Hematopoietic multipotent progenitor cell (in vitro differentiated cells): ENCODE results near the gene ZNF280D. TPM values are rescaled to one million over a fixed set of nuclear protein-coding genes. Genes with fewer than 3 reads are reported as not detected.

ENCODE experiments used
- DNase-seq, 3 donors: peaks; one replicate each; pipeline ENCODE4 v3.0.0-alpha.2; 2011 to 2015; ENCODE audit warnings: low read depth in 2 of 3, low spot score in 2 of 3
- total RNA-seq: library from RNA; depleted of rRNA; stranded (reverse); fragments of >200 nt; gene quantifications from one replicate; pipeline ENCODE4 v1.2.3, GENCODE V29; 2012

ZNF280D gene
- total RNA-seq, 1 donor, result 17.5 TPM

DNA sequence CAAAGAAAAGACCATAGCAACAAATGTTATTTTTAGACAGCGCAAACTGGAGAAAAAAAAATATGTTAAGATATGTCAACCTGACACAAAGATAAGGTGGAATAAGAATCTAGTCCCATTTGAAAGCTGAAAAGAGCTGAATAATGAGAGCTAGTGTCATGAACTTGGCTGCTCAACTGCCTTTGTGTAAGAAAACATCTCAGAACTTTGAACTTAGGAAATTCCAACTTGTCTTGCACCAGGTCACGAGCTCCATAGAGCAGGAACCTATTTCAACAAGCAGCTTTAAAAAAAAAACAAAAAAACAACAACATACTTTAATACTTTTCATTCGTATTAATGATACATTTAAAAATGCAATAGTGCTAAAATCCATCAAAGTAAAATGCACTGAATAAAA lies 79.5 kb downstream of the ZNF280D start:
- DNase-seq, result no peak

- no peak for DNase-seq
Measured at GRCh38 chr15:56653107-56653506, 80.2 kb downstream of the ZNF280D start.

GRCh38 chr15:56648311-56648710 lies 85.0 kb downstream of the ZNF280D start:
- DNase-seq, result no peak

GRCh38 chr15:56640549-56640948 lies 92.8 kb downstream of the ZNF280D start:
- DNase-seq, result no peak

GRCh38 chr15:56640127-56640526 lies 93.2 kb downstream of the ZNF280D start:
- no peak for DNase-seq

- no peak for DNase-seq
Measured at GRCh38 chr15:56639631-56640030, 93.7 kb downstream of the ZNF280D start.

- DNase-seq, result no peak
Measured at GRCh38 chr15:56631765-56632164, 101.5 kb downstream of the ZNF280D start.

DNA sequence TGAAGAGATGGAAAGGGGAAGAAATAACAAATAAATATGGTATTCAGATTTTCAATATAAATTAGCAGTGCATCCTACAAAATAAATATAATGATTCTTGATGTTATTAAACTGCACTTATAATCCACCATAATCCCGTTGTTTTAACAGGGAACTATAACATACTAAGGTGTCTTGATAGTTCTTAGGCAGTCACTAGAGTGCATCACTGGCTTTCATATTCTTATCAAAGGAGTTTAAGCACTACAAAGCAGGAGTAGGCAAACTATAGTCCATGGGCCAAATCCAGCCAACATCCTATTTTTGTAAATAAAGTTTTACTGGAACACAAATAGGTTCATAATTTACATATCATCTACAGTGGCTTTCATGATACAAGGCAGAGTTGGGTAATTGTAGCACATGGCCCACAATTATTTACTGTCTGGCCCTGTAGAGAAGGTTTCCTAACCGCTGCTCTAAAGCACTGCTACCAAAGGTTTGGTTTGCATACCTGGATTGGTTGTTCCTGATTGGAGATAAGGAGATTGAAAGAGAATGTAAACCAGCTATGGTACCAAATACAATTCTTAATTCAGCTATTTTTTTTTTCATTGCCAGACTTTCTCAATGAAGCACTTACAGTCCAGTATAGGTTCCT lies 104.3 kb downstream of the ZNF280D start:
- no peak for DNase-seq

DNA sequence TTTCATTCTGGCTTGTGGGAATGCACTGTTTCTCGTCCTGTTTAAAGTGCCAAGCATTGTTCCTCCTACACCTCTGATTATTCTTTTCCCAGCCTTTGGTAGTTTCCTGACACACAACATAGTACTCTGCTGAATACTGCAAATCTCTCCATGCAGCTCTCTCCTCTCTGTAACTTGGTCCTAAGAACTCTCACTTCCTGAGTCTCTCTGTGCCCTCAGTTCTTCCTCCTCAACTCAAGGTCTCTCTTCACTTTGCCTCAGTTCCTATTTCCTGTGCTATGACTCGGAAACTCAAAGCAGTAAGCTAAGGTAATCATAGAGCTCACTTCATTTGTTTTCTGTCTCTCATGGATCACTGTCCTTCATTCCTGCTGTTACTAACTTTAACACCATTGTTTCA lies 113.4 kb downstream of the ZNF280D start:
- no peak for DNase-seq

GRCh38 chr15:56617628-56618027 lies 115.7 kb downstream of the ZNF280D start:
- no peak for DNase-seq

- DNase-seq, result no peak
Measured at GRCh38 chr15:56616551-56616950, 116.8 kb downstream of the ZNF280D start.

DNA sequence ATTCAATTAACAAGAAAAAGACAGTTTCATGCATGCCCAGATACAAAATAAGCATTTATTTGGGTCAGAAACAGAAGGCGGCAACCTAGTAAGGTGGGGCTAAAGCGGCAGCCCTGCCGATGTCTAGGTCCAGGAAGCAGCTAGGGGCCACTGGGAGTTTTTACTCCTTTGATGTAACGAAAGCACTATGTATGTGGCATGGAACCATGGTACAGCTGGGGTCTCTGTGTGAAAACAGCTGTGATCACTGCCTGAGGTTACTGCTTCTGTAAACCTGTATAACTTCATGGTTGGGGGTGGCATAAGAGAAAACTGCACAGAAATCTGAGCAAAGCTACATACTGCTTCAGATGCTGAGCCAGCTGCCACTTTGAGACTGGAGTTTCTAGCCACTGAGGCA lies 119.5 kb downstream of the ZNF280D start:
- DNase-seq, result no peak

GRCh38 chr15:56608993-56609392 lies 124.3 kb downstream of the ZNF280D start:
- no peak for DNase-seq

DNA sequence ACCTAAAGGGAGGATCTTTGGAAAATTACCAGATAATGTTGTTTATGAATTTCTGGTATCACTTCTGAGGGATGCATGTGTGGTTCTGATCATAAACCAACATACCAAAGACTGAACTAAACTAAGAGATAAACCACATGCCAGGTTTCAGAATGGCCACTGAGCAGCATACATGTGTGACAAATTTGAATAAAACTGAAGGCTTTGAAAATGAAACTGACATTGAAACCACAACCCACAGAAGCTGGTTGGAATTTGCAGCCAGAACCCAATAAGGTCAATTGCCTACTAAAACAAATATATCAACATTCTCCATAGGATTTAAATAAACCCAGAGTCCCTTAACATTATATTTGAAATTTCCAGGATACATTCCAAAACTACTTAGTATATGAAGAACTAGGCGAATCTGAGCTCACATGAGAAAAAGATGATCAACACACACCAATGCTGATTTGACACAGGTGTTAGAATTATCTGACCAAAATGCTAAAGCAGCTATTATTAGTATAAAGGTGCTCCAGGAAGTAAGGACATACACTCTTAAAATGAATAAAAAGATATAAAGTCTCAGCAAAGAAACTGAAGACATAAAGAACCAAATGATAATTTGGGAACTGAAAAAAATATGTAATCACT lies 125.0 kb downstream of the ZNF280D start:
- peak in 2 of 3 donors; percentile 0 to 11 for DNase-seq

DNA sequence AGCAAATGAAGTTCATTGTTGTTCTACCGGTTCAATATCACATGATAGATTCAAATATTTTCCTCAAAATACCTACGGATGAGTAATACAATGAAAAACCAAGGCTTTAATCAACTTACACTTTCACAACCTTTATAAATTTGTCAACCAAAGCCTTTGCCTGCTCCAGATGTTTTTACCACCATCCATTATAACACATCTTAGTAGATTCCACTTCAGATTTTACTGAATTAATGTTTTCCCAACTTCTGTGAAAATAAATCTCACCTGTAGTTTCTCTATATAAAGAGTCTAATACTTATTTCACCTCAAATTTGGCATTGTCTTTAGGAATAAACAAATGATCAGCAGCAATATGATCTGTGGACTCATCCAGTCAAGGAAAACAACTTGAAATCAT lies 131.1 kb downstream of the ZNF280D start:
- DNase-seq, result no peak

DNA sequence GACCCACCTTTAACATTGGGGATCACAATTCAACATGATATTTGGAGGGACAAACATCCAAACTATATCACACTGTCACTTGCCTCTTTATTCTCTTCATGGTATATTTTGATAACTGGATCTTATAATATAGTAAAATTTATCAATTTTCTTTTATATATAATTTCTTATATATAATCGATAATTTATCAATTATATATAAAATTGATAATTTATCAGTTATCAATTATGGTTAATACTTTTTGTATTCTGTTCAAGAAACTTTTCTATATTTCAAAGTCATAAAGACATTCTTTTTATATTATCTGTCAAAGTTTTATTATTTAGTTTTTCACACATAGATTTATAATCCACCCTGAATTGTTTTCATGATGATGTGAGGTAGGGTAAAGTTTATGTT lies 132.9 kb downstream of the ZNF280D start:
- DNase-seq, result no peak

DNA sequence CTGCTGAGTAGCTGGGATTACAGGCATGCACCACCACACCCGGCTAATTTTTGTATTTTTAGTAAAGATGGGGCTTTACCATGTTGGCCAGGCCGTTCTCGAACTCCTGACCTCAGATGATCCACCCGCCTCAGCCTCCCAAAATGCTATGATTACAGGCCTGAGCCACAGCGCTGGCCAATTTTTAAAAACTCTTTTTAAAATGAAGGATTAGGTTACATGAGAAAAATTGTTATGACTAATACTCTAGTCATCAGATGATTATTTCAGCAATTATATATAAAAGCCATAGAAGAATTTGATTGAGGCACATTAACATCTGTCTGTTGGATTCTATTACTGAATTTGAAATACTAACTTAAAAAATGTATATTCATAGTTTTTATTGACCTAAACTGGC lies 134.3 kb downstream of the ZNF280D start:
- DNase-seq, result no peak

GRCh38 chr15:56587686-56588085 lies 145.6 kb downstream of the ZNF280D start:
- DNase-seq, result no peak

DNA sequence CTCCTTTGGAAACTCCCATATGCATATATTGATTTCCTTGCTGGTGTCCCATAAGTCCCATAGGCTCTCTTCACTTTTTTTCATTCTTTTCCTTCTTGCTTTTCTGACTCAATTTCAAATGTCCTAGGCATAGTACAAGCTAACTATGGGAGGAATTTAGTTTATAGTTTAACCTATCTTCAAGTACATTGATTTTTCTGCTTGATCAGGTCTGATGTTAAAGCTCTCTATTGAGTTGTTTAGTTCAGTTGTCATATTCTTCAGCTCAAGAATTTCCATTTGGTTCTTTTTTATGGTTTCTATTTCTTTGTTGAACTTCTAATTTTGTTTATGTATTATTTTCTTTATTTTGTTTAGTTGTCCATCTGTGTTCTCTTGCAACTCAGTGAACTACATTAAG lies 147.1 kb downstream of the ZNF280D start:
- no peak for DNase-seq

- DNase-seq, result no peak
Measured at GRCh38 chr15:56582785-56583184, 150.5 kb downstream of the ZNF280D start.
